SK-N-SH treated with all-trans-retinoic acid at 6 μM for 48 hours (cell line): ENCODE data around the gene SIL1.

Experiments used
- BACH2 ChIP-seq: fragments of 250-450 bp; sonication (Bioruptor Pico); IDR thresholded peaks from 2 replicates; pipeline ENCODE4 v1.9.0; 2021; ENCODE audit warnings: mild to moderate bottlenecking, borderline replicate concordance
- ESRRG ChIP-seq: fragments of 250-450 bp; sonication (Bioruptor Pico); IDR thresholded peaks from 2 replicates; pipeline ENCODE4 v1.6.1; 2021; ENCODE audit warnings: mild to moderate bottlenecking
- GLIS3 ChIP-seq: fragments of 250-450 bp; sonication (Bioruptor Pico); IDR thresholded peaks from 2 replicates; pipeline ENCODE4 v1.5.0; 2020; ENCODE audit warnings: mild to moderate bottlenecking, moderate library complexity
- RARB ChIP-seq: fragments of 250-450 bp; sonication (Bioruptor Pico); IDR thresholded peaks from 2 replicates; pipeline ENCODE4 v1.8.0; 2021; ENCODE audit warnings: mild to moderate bottlenecking, moderate library complexity
- SNAI2 ChIP-seq: fragments of 250-450 bp; sonication (Bioruptor Pico); IDR thresholded peaks from 2 replicates; pipeline ENCODE4 v1.5.0; 2020; ENCODE audit warnings: mild to moderate bottlenecking, moderate library complexity
- TOX ChIP-seq: fragments of 250-450 bp; sonication (Bioruptor Pico); IDR thresholded peaks from 2 replicates; pipeline ENCODE4 v1.8.0; 2021; ENCODE audit warnings: mild to moderate bottlenecking, moderate library complexity, borderline replicate concordance
- ZFP3 ChIP-seq: fragments of 250-450 bp; sonication (Bioruptor Pico); IDR thresholded peaks from 2 replicates; pipeline ENCODE4 v1.5.0; 2020; ENCODE audit warnings: mild to moderate bottlenecking, moderate library complexity
- ZNF565 ChIP-seq: fragments of 450-650 bp; formaldehyde crosslinking; conservative IDR thresholded peaks from 2 replicates; pipeline ENCODE4 v1.5.0; 2020; ENCODE audit warnings: low read depth, mild to moderate bottlenecking, moderate library complexity
- ZNF70 ChIP-seq: fragments of 450-650 bp; formaldehyde crosslinking; IDR thresholded peaks from 2 replicates; pipeline ENCODE4 v1.5.0; 2020; ENCODE audit warnings: mild to moderate bottlenecking, moderate library complexity
- TF ChIP-seq, protein P1 (sequence below): fragments of 250-450 bp; sonication (Bioruptor Pico); IDR thresholded peaks from 2 replicates; pipeline ENCODE4 v1.8.0; 2021; ENCODE audit warnings: low read depth, mild to moderate bottlenecking, moderate library complexity, borderline replicate concordance
- TF ChIP-seq, protein P2 (sequence below): fragments of 250-450 bp; sonication (Bioruptor Pico); IDR thresholded peaks from 2 replicates; pipeline ENCODE4 v1.8.0; 2020; ENCODE audit warnings: mild to moderate bottlenecking, moderate library complexity, borderline replicate concordance
- TF ChIP-seq, protein P3 (sequence below): fragments of 250-450 bp; sonication (Bioruptor Pico); IDR thresholded peaks from 2 replicates; pipeline ENCODE4 v1.5.1; 2021; ENCODE audit warnings: mild to moderate bottlenecking, moderate library complexity
- TF ChIP-seq, protein P4 (sequence below): fragments of 250-450 bp; sonication (Bioruptor Pico); IDR thresholded peaks from 2 replicates; pipeline ENCODE4 v1.5.1; 2020; ENCODE audit warnings: low read depth, mild to moderate bottlenecking, moderate library complexity
- TF ChIP-seq, protein P5 (sequence below): fragments of 250-450 bp; sonication (Bioruptor Pico); IDR thresholded peaks from 2 replicates; pipeline ENCODE4 v1.5.0; 2020; ENCODE audit warnings: mild to moderate bottlenecking, moderate library complexity

DNA sequence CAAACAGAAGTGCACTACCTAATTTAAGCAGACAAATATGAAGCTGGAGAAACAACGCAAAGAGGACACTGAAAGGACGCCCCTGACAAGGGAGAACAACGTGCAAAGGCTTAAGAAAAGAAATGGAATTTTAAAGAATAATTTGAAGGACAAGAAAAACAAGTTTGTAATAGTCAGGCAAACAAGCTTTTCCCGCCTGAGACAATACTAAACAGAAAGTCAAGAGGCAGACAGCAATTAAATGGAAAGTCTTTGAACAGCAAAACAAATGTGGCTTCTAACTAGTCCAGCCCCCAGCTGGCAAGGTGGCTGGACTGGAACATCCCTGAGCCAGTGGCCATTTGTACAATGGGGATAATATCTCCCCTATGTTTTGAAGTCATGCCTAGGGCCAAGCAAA is 63.3 kb downstream of the SIL1 start:
- TF ChIP-seq, protein P1, sequence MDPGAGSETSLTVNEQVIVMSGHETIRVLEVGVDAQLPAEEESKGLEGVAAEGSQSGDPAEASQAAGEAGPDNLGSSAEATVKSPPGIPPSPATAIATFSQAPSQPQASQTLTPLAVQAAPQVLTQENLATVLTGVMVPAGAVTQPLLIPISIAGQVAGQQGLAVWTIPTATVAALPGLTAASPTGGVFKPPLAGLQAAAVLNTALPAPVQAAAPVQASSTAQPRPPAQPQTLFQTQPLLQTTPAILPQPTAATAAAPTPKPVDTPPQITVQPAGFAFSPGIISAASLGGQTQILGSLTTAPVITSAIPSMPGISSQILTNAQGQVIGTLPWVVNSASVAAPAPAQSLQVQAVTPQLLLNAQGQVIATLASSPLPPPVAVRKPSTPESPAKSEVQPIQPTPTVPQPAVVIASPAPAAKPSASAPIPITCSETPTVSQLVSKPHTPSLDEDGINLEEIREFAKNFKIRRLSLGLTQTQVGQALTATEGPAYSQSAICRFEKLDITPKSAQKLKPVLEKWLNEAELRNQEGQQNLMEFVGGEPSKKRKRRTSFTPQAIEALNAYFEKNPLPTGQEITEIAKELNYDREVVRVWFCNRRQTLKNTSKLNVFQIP (CRISPR knock-in tag): no peak
- TF ChIP-seq GLIS3 (CRISPR knock-in tag): no peak
- TF ChIP-seq, protein P2, sequence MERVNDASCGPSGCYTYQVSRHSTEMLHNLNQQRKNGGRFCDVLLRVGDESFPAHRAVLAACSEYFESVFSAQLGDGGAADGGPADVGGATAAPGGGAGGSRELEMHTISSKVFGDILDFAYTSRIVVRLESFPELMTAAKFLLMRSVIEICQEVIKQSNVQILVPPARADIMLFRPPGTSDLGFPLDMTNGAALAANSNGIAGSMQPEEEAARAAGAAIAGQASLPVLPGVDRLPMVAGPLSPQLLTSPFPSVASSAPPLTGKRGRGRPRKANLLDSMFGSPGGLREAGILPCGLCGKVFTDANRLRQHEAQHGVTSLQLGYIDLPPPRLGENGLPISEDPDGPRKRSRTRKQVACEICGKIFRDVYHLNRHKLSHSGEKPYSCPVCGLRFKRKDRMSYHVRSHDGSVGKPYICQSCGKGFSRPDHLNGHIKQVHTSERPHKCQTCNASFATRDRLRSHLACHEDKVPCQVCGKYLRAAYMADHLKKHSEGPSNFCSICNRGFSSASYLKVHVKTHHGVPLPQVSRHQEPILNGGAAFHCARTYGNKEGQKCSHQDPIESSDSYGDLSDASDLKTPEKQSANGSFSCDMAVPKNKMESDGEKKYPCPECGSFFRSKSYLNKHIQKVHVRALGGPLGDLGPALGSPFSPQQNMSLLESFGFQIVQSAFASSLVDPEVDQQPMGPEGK (CRISPR knock-in tag): no peak
- no peak for TF ChIP-seq RARB
- TF ChIP-seq, protein P3, sequence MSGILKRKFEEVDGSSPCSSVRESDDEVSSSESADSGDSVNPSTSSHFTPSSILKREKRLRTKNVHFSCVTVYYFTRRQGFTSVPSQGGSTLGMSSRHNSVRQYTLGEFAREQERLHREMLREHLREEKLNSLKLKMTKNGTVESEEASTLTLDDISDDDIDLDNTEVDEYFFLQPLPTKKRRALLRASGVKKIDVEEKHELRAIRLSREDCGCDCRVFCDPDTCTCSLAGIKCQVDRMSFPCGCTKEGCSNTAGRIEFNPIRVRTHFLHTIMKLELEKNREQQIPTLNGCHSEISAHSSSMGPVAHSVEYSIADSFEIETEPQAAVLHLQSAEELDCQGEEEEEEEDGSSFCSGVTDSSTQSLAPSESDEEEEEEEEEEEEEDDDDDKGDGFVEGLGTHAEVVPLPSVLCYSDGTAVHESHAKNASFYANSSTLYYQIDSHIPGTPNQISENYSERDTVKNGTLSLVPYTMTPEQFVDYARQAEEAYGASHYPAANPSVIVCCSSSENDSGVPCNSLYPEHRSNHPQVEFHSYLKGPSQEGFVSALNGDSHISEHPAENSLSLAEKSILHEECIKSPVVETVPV (CRISPR knock-in tag): no peak
- TF ChIP-seq ESRRG (CRISPR knock-in tag): no peak
- TF ChIP-seq, protein P4, sequence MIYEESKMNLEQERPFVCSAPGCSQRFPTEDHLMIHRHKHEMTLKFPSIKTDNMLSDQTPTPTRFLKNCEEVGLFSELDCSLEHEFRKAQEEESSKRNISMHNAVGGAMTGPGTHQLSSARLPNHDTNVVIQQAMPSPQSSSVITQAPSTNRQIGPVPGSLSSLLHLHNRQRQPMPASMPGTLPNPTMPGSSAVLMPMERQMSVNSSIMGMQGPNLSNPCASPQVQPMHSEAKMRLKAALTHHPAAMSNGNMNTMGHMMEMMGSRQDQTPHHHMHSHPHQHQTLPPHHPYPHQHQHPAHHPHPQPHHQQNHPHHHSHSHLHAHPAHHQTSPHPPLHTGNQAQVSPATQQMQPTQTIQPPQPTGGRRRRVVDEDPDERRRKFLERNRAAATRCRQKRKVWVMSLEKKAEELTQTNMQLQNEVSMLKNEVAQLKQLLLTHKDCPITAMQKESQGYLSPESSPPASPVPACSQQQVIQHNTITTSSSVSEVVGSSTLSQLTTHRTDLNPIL: no peak
- TF ChIP-seq TOX (CRISPR knock-in tag): no peak
- no peak for TF ChIP-seq ZFP3
- TF ChIP-seq ZNF70 (CRISPR knock-in tag): no peak
- TF ChIP-seq BACH2: no peak
- TF ChIP-seq, protein P5, sequence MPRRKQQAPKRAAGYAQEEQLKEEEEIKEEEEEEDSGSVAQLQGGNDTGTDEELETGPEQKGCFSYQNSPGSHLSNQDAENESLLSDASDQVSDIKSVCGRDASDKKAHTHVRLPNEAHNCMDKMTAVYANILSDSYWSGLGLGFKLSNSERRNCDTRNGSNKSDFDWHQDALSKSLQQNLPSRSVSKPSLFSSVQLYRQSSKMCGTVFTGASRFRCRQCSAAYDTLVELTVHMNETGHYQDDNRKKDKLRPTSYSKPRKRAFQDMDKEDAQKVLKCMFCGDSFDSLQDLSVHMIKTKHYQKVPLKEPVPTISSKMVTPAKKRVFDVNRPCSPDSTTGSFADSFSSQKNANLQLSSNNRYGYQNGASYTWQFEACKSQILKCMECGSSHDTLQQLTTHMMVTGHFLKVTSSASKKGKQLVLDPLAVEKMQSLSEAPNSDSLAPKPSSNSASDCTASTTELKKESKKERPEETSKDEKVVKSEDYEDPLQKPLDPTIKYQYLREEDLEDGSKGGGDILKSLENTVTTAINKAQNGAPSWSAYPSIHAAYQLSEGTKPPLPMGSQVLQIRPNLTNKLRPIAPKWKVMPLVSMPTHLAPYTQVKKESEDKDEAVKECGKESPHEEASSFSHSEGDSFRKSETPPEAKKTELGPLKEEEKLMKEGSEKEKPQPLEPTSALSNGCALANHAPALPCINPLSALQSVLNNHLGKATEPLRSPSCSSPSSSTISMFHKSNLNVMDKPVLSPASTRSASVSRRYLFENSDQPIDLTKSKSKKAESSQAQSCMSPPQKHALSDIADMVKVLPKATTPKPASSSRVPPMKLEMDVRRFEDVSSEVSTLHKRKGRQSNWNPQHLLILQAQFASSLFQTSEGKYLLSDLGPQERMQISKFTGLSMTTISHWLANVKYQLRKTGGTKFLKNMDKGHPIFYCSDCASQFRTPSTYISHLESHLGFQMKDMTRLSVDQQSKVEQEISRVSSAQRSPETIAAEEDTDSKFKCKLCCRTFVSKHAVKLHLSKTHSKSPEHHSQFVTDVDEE (CRISPR knock-in tag): no peak
- no peak for TF ChIP-seq SNAI2
- no peak for TF ChIP-seq ZNF565 (CRISPR knock-in tag)
